ENCODE data around the gene OAS2.

OAS2 gene, protein sequence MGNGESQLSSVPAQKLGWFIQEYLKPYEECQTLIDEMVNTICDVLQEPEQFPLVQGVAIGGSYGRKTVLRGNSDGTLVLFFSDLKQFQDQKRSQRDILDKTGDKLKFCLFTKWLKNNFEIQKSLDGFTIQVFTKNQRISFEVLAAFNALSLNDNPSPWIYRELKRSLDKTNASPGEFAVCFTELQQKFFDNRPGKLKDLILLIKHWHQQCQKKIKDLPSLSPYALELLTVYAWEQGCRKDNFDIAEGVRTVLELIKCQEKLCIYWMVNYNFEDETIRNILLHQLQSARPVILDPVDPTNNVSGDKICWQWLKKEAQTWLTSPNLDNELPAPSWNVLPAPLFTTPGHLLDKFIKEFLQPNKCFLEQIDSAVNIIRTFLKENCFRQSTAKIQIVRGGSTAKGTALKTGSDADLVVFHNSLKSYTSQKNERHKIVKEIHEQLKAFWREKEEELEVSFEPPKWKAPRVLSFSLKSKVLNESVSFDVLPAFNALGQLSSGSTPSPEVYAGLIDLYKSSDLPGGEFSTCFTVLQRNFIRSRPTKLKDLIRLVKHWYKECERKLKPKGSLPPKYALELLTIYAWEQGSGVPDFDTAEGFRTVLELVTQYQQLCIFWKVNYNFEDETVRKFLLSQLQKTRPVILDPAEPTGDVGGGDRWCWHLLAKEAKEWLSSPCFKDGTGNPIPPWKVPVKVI

DNA sequence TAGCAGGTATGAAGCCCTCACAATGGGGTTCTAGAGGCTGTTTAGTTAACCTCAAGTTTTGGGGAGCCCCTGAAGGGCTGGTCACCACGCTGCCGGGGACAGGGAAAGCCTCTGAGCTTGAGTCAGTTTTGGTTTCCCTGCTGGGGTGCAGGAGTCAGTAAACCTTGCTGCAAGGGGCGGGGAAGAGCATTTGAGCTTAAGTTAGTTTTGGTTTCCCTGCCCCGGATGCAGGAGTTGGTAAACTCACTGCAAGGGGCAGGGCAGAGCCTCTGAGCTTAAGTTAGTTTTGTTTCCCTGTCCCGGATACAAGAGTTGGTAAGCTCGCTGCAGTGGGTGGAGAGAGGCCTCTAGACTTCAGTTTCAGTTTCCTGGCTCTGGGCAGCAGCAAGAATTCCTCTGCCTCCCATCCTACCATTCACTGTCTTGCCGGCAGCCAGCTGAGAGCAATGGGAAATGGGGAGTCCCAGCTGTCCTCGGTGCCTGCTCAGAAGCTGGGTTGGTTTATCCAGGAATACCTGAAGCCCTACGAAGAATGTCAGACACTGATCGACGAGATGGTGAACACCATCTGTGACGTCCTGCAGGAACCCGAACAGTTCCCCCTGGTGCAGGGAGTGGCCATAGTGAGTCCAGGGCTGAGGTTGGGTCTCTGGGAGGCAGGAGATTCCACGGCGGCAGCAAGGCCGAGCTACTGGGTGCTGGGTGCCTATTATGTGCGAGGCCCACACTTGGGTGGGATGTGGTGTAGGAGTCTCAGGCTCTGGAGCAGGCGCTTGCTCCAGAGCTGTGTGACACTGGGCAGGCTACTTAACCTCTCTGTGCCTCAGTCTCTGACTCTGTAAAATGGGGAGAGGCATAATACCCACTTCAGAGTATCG lies at the start of gene OAS2:
OAS2 (plus strand) TSS at position 357 of the 878 bp plus-strand sequence; CDS start at position 447, 90 bp downstream.
- in situ Hi-C loops (cut with HindIII; ENCODE audit: low pct_ligation_motif_present, low pct_unique_long_range_greater_than_20kb, low sequenced_read_pairs): no loop called here
- DNase-seq: peak; percentile 86

DNA sequence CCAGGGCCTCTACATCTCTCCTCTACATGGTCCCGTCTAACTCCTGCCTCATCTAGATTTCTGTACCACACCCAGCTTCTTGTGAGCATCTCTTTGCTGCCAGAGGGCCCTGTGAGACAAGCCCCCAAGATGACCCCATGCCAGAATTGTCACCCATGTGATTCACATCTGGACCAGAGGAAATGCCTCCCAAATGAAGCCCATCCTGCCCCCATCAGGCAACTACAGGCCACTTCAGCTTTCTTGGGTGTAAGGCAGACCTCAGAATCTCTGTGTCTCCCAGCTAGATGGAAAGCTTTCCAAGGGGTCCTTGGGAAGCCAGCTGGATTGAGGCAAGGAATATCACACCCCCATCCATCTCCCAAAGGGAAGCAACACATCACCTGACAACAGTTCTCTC lies 49.3 kb upstream of the OAS2 start:
- no peak for DNase-seq
- in situ Hi-C loops (cut with HindIII; ENCODE audit: low pct_ligation_motif_present, low pct_unique_long_range_greater_than_20kb, low sequenced_read_pairs): no loop called here

DNA sequence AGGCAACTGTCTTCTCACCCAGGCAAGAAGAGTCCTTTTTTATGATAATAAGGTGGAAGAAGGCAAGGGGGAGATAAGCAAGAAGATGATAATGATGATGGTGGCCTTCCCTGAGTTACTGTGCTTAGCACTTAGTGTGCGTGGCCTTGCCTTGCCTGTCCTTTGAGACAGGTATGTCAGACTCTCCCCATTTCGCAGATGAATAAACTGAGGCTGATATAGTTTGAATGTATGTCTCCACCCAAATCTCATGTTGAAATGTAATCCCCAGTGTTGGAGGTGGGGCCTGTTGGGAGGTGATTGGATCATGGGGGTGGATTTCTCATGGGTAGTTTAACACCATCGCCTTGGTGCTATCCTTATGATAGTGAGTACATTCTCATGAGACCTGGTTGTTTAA lies 48.6 kb upstream of the OAS2 start:
- in situ Hi-C loops (cut with HindIII; ENCODE audit: low pct_ligation_motif_present, low pct_unique_long_range_greater_than_20kb, low sequenced_read_pairs): no loop called here
- no peak for DNase-seq

DNA sequence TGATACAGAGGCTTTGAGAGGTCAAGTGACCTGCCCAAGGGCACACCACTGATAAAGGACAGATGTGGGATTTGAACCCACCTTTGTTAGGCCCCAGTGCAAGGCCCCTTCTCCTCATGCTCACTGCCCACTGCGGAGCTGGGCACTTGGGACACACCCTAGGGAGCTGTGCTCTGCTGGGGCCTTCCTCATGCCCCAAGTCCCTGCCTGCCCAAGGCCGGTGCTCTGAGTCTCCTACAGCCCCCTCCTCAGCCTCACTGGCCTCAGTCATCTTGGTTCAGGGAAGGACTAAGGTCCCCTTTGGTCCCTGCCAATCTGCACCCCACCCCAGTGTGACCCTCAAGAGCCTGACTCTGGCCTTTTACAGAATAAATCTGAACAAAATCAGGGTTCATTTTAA lies 48.0 kb upstream of the OAS2 start:
- no peak for DNase-seq
- in situ Hi-C loops (cut with HindIII; ENCODE audit: low pct_ligation_motif_present, low pct_unique_long_range_greater_than_20kb, low sequenced_read_pairs): no loop called here

DNA sequence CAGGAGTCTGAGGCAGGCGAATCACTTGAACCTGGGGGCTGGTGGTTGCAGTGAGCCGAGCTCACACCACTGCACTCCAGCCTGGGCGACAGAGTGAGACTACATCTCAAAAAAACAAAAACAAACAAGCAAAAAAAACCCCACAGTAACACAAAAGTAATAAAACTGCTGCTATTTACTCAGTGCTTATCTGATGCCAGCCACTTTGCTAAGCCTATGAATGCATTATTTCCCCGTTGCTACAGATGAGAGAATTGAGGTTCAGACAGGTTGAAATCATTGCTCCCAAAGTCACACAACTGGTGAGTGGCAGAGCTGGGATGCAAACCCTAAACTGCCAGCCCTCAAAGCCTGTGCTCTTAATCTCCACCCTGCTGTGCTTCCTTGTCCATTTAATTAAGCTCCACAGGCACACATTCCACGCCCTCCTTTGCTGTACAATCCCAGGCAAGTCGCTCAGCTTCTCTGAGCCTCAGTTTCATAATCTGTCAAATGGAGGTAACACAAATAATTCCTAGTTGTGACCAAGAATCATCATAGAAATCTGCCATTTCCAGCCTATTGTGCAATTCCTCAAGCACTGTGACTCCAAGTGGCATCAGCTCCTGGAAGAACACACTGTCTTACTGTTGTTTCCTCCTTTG lies 45.7 kb upstream of the OAS2 start:
- in situ Hi-C loops (cut with HindIII; ENCODE audit: low pct_ligation_motif_present, low pct_unique_long_range_greater_than_20kb, low sequenced_read_pairs): no loop called here
- no peak for DNase-seq

DNA sequence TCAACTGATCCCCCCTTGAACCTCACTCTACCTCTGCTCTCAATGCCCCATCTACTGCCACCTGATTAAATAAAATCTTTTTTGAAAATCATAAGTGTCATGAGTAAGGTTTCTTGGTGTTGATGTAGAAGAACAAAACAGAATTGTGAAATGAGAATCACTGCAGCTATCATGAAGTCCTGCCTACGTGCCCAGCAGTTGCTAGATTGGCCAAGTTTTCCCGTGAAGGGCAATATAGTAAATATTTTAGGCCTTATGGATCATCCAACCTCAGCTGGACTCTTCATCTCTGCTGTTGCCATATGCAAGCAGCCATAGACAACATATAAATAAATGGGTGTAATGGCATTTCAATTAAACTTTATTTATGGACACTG lies 45.2 kb upstream of the OAS2 start:
- in situ Hi-C loops (cut with HindIII; ENCODE audit: low pct_ligation_motif_present, low pct_unique_long_range_greater_than_20kb, low sequenced_read_pairs): no loop called here
- DNase-seq: no peak

DNA sequence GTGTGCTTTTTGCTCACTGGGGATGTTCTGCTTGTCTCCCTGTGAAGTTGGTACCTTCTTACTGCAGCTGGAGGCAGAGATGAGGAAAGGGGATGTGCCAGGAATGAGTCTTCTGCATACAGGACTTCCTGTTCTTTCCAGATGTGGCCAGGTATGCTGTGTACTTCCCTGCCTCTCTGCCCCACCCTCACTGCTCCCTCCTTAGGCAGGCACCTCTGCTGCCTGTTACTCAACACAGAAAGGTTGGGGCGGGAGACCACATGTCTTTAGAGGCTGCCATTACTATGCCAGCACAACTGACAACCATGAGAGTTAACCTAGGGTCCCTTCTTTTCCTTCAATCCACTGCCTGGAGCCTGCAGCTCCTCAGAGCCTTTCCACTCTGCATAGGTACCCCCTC lies 42.1 kb upstream of the OAS2 start:
- in situ Hi-C loops (cut with HindIII; ENCODE audit: low pct_ligation_motif_present, low pct_unique_long_range_greater_than_20kb, low sequenced_read_pairs): no loop called here
- no peak for DNase-seq

DNA sequence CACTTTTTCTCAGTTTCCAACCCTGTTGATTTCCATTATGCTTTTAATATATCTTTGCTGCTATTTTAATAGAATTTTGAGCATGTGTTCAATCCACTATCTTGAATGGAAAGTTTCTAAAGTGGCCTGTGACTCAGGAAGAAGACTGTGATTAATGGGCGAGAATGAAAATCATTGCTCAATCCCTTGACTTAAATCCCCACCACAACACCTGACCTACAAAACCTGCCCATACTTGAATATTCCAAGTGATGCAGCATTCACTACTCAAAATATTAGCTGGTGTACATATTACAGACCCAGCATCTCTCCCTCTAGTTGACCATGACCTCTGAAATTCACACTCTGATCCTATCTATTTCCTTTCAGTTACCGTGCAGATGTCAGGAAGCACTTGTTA lies 41.4 kb upstream of the OAS2 start:
- DNase-seq: no peak
- in situ Hi-C loops (cut with HindIII; ENCODE audit: low pct_ligation_motif_present, low pct_unique_long_range_greater_than_20kb, low sequenced_read_pairs): no loop called here

DNA sequence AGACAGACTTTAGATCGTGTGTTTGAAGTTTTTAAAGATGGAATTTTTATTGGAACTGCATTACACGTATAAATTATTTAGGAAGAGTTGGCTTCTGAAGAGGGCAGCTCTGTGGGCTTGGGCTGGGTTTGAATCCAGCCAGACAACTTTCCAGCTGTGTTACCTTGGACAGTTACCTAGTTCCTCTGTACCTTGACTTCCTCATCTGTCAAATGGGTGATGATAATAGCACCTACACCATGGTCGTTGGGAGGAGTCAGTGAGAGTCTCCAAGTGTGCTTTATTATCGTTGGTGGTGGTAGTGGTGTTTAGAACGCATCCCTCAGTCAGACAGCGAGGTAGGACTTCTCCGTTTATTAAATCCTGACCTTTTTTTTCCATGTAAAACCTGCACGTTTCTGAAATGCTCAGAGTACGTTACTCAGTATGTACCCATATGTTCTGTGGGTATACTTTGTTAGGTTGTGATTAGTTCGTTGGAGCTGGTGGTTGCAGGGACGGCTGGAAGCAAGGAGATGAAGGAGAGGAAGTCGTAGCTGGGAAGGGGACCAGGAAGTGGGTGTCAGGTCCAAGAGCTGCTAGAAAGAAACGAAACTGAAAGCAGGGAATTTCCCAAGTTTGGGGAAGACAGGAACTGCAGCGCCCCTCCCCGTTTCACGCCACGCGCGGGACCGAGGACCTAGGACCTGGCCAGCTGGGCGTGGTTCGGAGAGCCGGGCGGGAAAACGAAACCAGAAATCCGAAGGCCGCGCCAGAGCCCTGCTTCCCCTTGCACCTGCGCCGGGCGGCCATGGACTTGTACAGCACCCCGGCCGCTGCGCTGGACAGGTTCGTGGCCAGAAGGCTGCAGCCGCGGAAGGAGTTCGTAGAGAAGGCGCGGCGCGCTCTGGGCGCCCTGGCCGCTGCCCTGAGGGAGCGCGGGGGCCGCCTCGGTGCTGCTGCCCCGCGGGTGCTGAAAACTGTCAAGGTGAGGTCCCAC lies 40.3 kb upstream of the OAS2 start, which contains the start of gene OAS3:
OAS3 (plus strand) TSS at position 734 of the 979 bp plus-strand sequence; CDS start at position 791, 57 bp downstream.
- in situ Hi-C loops (cut with HindIII; ENCODE audit: low pct_ligation_motif_present, low pct_unique_long_range_greater_than_20kb, low sequenced_read_pairs): no loop called here
- peak; percentile 95 for DNase-seq

DNA sequence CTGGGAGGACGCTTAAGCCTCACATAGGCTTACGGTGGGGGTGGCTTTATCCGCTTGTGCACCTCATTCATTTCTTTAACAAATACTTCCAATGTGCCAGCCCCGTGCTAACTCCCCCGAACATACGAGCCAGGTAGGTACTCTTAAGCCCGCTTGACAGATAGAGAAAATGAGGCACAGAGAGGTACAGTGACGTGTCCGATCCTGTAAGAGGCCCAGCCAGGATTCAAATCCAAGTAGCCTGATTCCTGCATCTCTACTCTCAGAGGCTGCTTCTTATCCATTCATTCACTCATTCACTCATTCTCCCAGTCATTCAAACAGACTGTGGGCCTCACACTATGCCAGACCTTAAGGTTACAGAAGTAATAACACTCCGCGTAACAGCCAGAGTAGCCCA lies 39.6 kb upstream of the OAS2 start:
- in situ Hi-C loops (cut with HindIII; ENCODE audit: low pct_ligation_motif_present, low pct_unique_long_range_greater_than_20kb, low sequenced_read_pairs): no loop called here
- DNase-seq: peak; percentile 13

DNA sequence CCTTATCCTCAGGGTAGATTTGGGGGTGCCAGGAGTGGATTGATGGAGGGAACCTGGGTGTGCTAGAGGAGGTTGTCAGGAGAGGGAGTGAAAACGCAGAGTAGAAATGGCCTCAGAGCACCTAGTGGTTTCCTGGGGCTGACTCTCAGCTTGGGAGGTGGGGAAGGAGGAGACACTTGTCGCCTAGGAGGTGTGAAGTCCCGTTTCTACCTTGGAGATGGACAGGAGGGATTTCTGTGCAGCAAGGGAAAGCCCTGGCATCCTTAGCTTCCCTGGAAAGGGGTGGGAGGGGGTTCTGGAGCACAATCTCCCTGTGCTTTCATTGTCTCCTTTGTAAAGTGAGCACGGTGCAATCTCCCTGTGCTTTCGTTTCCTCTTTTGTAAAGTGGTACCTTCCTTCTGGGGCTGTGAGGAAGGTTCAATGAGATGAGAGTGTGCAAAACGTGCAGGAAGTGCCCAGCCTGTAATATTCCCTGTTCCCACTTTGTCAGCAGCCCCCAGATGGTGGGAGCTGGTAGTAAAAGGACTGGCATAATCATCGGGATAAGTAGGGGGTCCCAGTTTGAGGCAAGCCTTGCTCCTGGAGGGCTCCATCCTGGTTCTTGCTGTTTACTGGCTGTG lies 38.4 kb upstream of the OAS2 start:
- no peak for DNase-seq
- in situ Hi-C loops (cut with HindIII; ENCODE audit: low pct_ligation_motif_present, low pct_unique_long_range_greater_than_20kb, low sequenced_read_pairs): no loop called here

DNA sequence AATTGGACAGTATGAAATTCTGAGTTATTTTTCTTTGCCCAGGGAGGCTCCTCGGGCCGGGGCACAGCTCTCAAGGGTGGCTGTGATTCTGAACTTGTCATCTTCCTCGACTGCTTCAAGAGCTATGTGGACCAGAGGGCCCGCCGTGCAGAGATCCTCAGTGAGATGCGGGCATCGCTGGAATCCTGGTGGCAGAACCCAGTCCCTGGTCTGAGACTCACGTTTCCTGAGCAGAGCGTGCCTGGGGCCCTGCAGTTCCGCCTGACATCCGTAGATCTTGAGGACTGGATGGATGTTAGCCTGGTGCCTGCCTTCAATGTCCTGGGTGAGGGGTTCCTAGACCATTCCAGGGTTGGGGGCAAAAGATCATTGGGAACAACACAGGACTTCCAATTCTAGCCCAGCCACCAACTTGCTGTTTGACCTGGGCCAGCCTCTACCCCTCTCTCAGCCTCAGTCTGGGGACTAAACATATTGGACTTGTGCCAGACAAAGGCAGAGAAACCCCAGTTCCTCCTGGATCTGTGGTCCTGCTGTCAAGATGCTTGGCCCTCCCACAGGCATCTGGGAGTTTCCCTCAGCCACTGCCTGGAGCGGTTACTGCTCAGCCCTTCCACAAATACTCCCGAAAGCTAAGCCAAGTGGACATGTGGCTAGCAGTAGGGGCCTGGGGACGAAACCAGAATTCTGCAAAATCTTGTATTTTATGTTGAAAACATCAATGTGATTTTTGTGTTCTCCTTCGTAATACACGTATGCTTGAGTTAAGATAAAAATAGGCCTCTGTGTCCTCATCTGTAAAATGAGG lies 36.6 kb upstream of the OAS2 start:
- in situ Hi-C loops (cut with HindIII; ENCODE audit: low pct_ligation_motif_present, low pct_unique_long_range_greater_than_20kb, low sequenced_read_pairs): no loop called here

DNA sequence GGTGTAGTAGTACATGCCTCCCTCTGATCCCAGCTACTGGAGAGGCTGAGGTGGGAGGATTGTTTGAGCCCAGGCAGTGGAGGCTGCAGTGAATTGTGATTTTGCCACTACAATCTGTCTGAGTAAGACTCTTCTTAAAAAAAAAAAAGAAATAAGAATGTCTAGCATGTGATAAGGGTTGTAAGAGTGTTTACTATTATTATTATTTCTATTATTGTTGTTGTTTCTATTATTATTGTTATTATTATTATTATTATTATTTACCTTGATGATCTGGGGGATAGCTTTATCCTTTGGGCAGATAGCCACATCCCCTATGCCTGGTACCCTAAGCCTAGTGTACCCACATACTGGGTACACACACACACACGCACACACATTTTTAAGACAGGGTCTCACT lies 35.7 kb upstream of the OAS2 start:
- DNase-seq: no peak
- in situ Hi-C loops (cut with HindIII; ENCODE audit: low pct_ligation_motif_present, low pct_unique_long_range_greater_than_20kb, low sequenced_read_pairs): no loop called here

More for the DNA sequence above, 36.6 kb upstream of the OAS2 start:
- DNase-seq: no peak

DNA sequence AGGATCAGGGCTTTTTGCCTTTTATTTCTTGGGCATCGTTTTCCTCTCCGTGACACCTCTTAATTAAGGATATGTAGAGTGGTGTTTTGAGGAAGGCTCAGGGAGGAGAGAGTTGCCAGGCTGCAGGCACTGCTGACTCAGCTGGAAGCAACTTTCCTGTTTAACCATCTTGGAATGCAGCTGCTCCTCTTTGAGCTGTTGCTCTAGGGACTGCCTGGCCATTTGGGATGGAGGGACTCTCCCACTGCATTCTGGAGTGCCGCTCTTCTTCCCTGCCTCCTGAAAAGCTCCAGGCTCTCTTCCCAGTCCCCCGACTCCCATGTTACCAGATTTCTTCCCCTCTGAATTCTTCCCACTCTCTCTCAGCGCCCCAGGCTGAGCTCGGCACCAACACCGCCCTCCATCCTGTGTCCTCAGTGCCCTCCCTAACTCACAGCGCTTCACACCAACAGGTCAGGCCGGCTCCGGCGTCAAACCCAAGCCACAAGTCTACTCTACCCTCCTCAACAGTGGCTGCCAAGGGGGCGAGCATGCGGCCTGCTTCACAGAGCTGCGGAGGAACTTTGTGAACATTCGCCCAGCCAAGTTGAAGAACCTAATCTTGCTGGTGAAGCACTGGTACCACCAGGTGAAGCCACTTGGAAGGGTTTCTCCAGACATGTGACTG lies 34.2 kb upstream of the OAS2 start:
- no peak for DNase-seq
- in situ Hi-C loops (cut with HindIII; ENCODE audit: low pct_ligation_motif_present, low pct_unique_long_range_greater_than_20kb, low sequenced_read_pairs): no loop called here

DNA sequence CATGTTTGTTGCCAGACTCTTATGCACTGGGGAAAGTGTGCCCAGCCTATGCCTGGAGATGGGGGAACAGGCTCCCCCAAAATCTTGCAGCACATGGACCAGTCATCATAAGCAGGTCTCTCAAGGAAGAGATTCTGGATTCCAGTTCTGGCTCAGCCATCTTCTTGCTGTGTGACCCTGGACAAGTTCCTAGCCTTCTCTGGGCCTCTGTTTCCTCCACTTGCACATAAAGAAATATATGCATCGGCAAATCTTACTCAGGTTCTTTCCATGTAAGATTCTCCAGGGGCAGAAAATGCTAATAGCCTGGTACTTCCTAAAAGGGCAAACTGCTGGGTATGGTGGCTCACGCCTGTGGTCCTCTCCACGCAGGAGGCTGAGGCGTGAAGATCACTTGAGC lies 32.8 kb upstream of the OAS2 start:
- in situ Hi-C loops (cut with HindIII; ENCODE audit: low pct_ligation_motif_present, low pct_unique_long_range_greater_than_20kb, low sequenced_read_pairs): no loop called here
- no peak for DNase-seq
